ENCODE measurements around the gene TMEM238L.

GRCh38 chr17:10797476-10798328 lies 6.2 kb downstream of the TMEM238L start:
- TF ChIP-seq ZBTB26 (CRISPR knock-in tag; IDR thresholded peaks at IDR 0.05; ENCODE audit: borderline replicate concordance) (no peak), ZNF761 (CRISPR knock-in tag; conservative IDR thresholded peaks at IDR 0.05) (no peak), CTCF (CRISPR knock-in tag; IDR thresholded peaks at IDR 0.05) (no peak), PBX3 (CRISPR knock-in tag; IDR thresholded peaks at IDR 0.05; ENCODE audit: borderline replicate concordance) (no peak), FOSL2 (CRISPR knock-in tag; IDR thresholded peaks at IDR 0.05) (no peak), MEF2D (CRISPR knock-in tag; IDR thresholded peaks at IDR 0.05) (no peak)
